PC-3 (cell line): Measurements from ENCODE around the gene EMD. TPM values are rescaled to one million over a fixed set of nuclear protein-coding genes. Genes with fewer than 3 reads are reported as not detected.

Source experiments
- ATAC-seq: fragments of 200-7000 bp; cut with Tn5 transposase; 2 replicates; pipeline ENCODE4 v1.9.1; 2020; ENCODE audit warnings: mild to moderate bottlenecking, moderate library complexity
- BruUV-seq: library from RNA; stranded (reverse); fragments of 400-500 nt; replicated peaks from 2 replicates; lab custom pipeline; 2021; lab: Mats Ljungman, UMichigan
- CTCF ChIA-PET: fragments of 300-600 bp; sonication (Branson Sonifier 250); formaldehyde crosslinking; loops from one replicate; lab custom pipeline; 2022; ENCODE audit warnings: antibody characterized with exemption; lab: Charles Lee
- POLR2A ChIA-PET: fragments of 300-600 bp; sonication (Branson Sonifier 250); formaldehyde crosslinking; loops from one replicate; lab custom pipeline; 2022; ENCODE audit warnings: antibody characterized with exemption; ENCODE audit not compliant: unreplicated experiment; lab: Charles Lee
- DNase-seq: peaks from one replicate; pipeline ENCODE4 v3.0.0-alpha.2; 2015
- H2AFZ ChIP-seq: fragments of 300-600 bp; sonication (generic); 2 replicates; pipeline ENCODE4 v1.6.0; 2016; ENCODE audit warnings: antibody characterized with exemption, low read length
- H3F3A ChIP-seq: fragments of 300-600 bp; sonication (generic); one replicate; pipeline ENCODE4 v1.6.0; 2017; ENCODE audit warnings: antibody characterized with exemption, low read length, control low read depth, mild to moderate bottlenecking; ENCODE audit not compliant: unreplicated experiment
- H3K27ac ChIP-seq: fragments of 300-600 bp; sonication (generic); 2 replicates; pipeline ENCODE4 v1.5.1; 2016; ENCODE audit warnings: mild to moderate bottlenecking, low read length
- H3K27me3 ChIP-seq: fragments of 300-600 bp; sonication (generic); 2 replicates; pipeline ENCODE4 v1.6.1; 2016; ENCODE audit warnings: low read length, mixed read lengths
- H3K36me3 ChIP-seq: fragments of 300-600 bp; sonication (generic); 2 replicates; pipeline ENCODE4 v1.6.1; 2016; ENCODE audit warnings: low read depth, mixed run types, low read length, mixed read lengths
- H3K4me1 ChIP-seq: fragments of 300-600 bp; sonication (generic); 2 replicates; pipeline ENCODE4 v1.5.1; 2016; ENCODE audit warnings: low read length; ENCODE audit not compliant: insufficient read depth
- H3K4me2 ChIP-seq: fragments of 300-600 bp; sonication (generic); 2 replicates; pipeline ENCODE4 v1.6.0; 2016; ENCODE audit warnings: low read length
- H3K4me3 ChIP-seq: fragments of 300-600 bp; sonication (generic); 2 replicates; pipeline ENCODE4 v1.5.1; 2016; ENCODE audit warnings: mild to moderate bottlenecking, low read length, mixed read lengths
- H3K79me2 ChIP-seq: fragments of 300-600 bp; sonication (generic); 2 replicates; pipeline ENCODE4 v1.6.1; 2017; ENCODE audit warnings: low read length, mixed read lengths
- H3K9ac ChIP-seq: fragments of 300-600 bp; sonication (generic); 2 replicates; pipeline ENCODE4 v1.6.0; 2016; ENCODE audit warnings: mild to moderate bottlenecking, low read length
- H3K9me2 ChIP-seq: fragments of 300-600 bp; sonication (generic); replicated peaks from 2 replicates; pipeline ENCODE4 v1.6.1; 2016; ENCODE audit warnings: mixed run types, low read length, mixed read lengths
- H3K9me3 ChIP-seq: fragments of 300-600 bp; sonication (generic); 2 replicates; pipeline ENCODE4 v1.6.1; 2016; ENCODE audit warnings: low read length, mixed read lengths
- H4K20me1 ChIP-seq: fragments of 300-600 bp; sonication (generic); 2 replicates; pipeline ENCODE4 v1.6.1; 2016; ENCODE audit warnings: low read length, mixed read lengths
- EZH2 ChIP-seq: fragments of 300-600 bp; sonication (generic); IDR thresholded peaks from one replicate; pipeline ENCODE4 v1.6.1; 2017; ENCODE audit warnings: antibody characterized with exemption, mild to moderate bottlenecking, low read length; ENCODE audit not compliant: unreplicated experiment
- EZH2phosphoT487 ChIP-seq: fragments of 300-600 bp; sonication (generic); IDR thresholded peaks from 2 replicates; pipeline ENCODE4 v1.6.1; 2018; ENCODE audit warnings: mild to moderate bottlenecking, antibody characterized with exemption, low read length, borderline replicate concordance
- intact Hi-C: fragments of 100-400 bp; cut with micrococcal nuclease; formaldehyde crosslinking; loops from 2 replicates; pipeline ENCODE4 v1.9.0; 2023
- total RNA-seq: library from RNA; depleted of rRNA; stranded (reverse); fragments of >200 nt; gene quantifications from 2 replicates; pipeline ENCODE4 v1.2.3, GENCODE V29; 2014; rRNA removed
- TF ChIP-seq, protein P1 (sequence below): fragments of 300-600 bp; sonication (generic); conservative IDR thresholded peaks from 2 replicates; pipeline ENCODE4 v1.5.1; 2017; ENCODE audit warnings: antibody characterized with exemption, low read depth, mild to moderate bottlenecking, low read length

The EMD gene
- total RNA-seq, 1 experiment from 2014 or later: 46.8 TPM

- Histone ChIP-seq H3K4me2 (peak overlapping the region; percentile 12; the same call in 1 of the 2 replicates), H3K4me3 (no peak overlapping the region), H4K20me1 (no peaks in the 10 kb centered on the region), H3K27me3 (no peaks in the 10 kb centered on the region), H2AFZ (no peak overlapping the region), H3K9me2 (no peaks in the 10 kb centered on the region), H3F3A (no peaks in the 10 kb centered on the region), H3K79me2 (peaks cover 27% of the 10 kb centered on the region), H3K9ac (no peak overlapping the region), H3K9me3 (no peaks in the 10 kb centered on the region), H3K27ac (no peak overlapping the region), H3K36me3 (no peaks in the 10 kb centered on the region; the same call in 1 of the 2 replicates), H3K4me1 (peaks cover 23% of the 10 kb centered on the region)
- CTCF ChIA-PET: no interaction called here
- BruUV-seq: no TSS peak
- DNase-seq: no peak
- no peak for ATAC-seq
- POLR2A ChIA-PET: no interaction called here
- intact Hi-C loops: no loop called here
- no peak for TF ChIP-seq EZH2
- TF ChIP-seq EZH2phosphoT487: no peak
- TF ChIP-seq, protein P1, sequence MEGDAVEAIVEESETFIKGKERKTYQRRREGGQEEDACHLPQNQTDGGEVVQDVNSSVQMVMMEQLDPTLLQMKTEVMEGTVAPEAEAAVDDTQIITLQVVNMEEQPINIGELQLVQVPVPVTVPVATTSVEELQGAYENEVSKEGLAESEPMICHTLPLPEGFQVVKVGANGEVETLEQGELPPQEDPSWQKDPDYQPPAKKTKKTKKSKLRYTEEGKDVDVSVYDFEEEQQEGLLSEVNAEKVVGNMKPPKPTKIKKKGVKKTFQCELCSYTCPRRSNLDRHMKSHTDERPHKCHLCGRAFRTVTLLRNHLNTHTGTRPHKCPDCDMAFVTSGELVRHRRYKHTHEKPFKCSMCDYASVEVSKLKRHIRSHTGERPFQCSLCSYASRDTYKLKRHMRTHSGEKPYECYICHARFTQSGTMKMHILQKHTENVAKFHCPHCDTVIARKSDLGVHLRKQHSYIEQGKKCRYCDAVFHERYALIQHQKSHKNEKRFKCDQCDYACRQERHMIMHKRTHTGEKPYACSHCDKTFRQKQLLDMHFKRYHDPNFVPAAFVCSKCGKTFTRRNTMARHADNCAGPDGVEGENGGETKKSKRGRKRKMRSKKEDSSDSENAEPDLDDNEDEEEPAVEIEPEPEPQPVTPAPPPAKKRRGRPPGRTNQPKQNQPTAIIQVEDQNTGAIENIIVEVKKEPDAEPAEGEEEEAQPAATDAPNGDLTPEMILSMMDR: no peak
Observed at GRCh38 chrX:154430479-154430878, 51.4 kb downstream of the EMD start.

GRCh38 chrX:154430916-154431315 is 51.8 kb downstream of the EMD start:
- ChIA-PET POLR2A (no interaction called here), CTCF (no interaction called here)
- Histone ChIP-seq H3K79me2 (peaks cover 27% of the 10 kb centered on the region), H3F3A (no peaks in the 10 kb centered on the region), H3K4me2 (peak overlapping the region; percentile 12; the same call in 1 of the 2 replicates), H3K9me2 (no peaks in the 10 kb centered on the region), H4K20me1 (no peaks in the 10 kb centered on the region), H3K27ac (no peak overlapping the region), H3K9me3 (no peaks in the 10 kb centered on the region), H3K36me3 (no peaks in the 10 kb centered on the region; the same call in 1 of the 2 replicates), H3K4me1 (peaks cover 23% of the 10 kb centered on the region), H3K9ac (no peak overlapping the region), H2AFZ (no peak overlapping the region), H3K4me3 (no peak overlapping the region), H3K27me3 (no peaks in the 10 kb centered on the region)
- TF ChIP-seq EZH2 (no peak), EZH2phosphoT487 (no peak)
- TF ChIP-seq, protein P1: no peak
- no peak for ATAC-seq
- peak; percentile 20 for DNase-seq
- intact Hi-C loops: no loop called here
- BruUV-seq: no TSS peak

Other genes starting within 250 kb of the EMD start
- not detected in 2 replicates for gene OPN1LW, start 235.1 kb upstream of the EMD start, total RNA-seq
- gene OPN1MW, start 196.7 kb upstream of the EMD start, total RNA-seq: not detected in 2 replicates
- not detected in 2 replicates for gene OPN1MW2, start 159.5 kb upstream of the EMD start, total RNA-seq
- gene OPN1MW3, start 121.7 kb upstream of the EMD start, total RNA-seq: not detected in 2 replicates
- gene TEX28, start 84.2 kb upstream of the EMD start, total RNA-seq: 0.11 TPM in 1 of 2 replicates, not detected in the other
- gene TKTL1, start 83.5 kb upstream of the EMD start, total RNA-seq: not detected in 2 replicates
- 2,058 and 3,170 TPM in 2 replicates for gene FLNA, start 4.7 kb upstream of the EMD start, total RNA-seq
- gene RPL10, start 19.1 kb downstream of the EMD start, total RNA-seq: 2,879 and 3,401 TPM in 2 replicates
- 29.8 TPM in 2 replicates for gene DNASE1L1, start 30.0 kb downstream of the EMD start, total RNA-seq
- gene TAFAZZIN, start 32.2 kb downstream of the EMD start, total RNA-seq: 39.4 and 41.5 TPM in 2 replicates
- 68.7 and 94.0 TPM in 2 replicates for gene ATP6AP1, start 49.4 kb downstream of the EMD start, total RNA-seq
- 96.1 and 97.1 TPM in 2 replicates for gene GDI1, start 57.9 kb downstream of the EMD start, total RNA-seq
- gene FAM50A, start 64.8 kb downstream of the EMD start, total RNA-seq: 53.8 and 76.7 TPM in 2 replicates
- 5.3 and 21.8 TPM in 2 replicates for gene PLXNA3, start 79.0 kb downstream of the EMD start, total RNA-seq
- gene LAGE3, start 100.0 kb downstream of the EMD start, total RNA-seq: 82.8 and 87.4 TPM in 2 replicates
- gene UBL4A, start 107.3 kb downstream of the EMD start, total RNA-seq: 92.3 and 101 TPM in 2 replicates
- 42.1 and 50.6 TPM in 2 replicates for gene SLC10A3, start 111.3 kb downstream of the EMD start, total RNA-seq
- 69.2 and 88.0 TPM in 2 replicates for gene FAM3A, start 136.9 kb downstream of the EMD start, total RNA-seq
- 121 and 147 TPM in 2 replicates for gene G6PD, start 167.6 kb downstream of the EMD start, total RNA-seq
- 34.3 and 39.6 TPM in 2 replicates for gene IKBKG, start 168.3 kb downstream of the EMD start, total RNA-seq
- gene CTAG1A, start 205.8 kb downstream of the EMD start, total RNA-seq: not detected in 2 replicates
- gene CTAG1B, start 240.0 kb downstream of the EMD start, total RNA-seq: not detected in 2 replicates